ENCODE data around the gene CSAD.

CSAD gene

DNA sequence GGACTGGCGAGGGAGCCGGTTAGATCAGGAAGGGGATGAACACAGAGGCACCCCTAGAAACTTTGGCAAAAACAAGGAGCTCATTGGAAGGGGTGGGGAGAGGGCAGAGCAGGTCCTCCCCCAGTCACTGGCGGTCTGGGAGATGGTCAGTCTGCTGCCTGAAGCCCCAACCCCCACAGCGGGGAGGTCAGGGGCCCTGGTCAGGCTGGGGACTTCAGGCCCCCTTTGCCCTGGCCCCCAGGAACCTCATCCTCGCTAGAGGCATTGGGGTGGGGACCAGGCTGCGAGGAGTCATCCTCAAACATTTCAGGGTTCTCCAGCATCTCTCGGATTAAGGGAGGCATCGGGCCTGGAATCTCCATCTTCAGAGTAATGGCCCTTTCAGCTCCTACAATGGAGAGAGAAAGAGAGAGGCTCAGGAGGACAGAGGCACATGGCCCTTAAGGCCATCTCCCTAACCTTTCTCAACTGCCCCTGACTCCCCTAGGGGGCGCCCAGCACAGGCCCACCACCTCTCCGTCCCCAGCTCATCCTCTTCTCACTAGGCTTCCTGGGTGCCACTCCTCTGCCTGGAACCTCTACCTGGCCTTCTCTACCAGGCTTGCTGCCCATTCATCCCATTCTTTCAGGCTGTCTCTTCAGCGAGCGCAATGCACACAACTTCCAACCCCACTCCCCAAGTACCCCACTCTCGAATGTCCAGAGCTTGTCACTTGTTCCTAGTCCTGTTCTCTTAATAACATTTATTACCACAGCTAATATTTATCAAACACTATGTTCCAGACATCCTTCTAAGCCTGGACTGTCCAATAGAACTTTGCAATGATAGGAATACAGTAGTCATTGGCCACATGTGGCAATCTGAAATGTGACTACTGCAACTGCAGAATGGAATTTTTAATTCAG, 31.0 kb upstream of the CSAD start:
- peaks cover 59% of the 10 kb centered on the region for H3K79me2 ChIP-seq (ENCODE audit: low read length)
- no peak overlapping the region for H3K4me3 ChIP-seq (ENCODE audit: low read length)
- 0 out of 2 replicates have a peak, but pooled peaks cover 2% of the 10 kb centered on the region for H3K36me3 ChIP-seq (replicated peaks; ENCODE audit: insufficient read depth, low read length)
- DNase-seq: no peak
- H3K27me3 ChIP-seq (replicated peaks; ENCODE audit: insufficient read depth, low read length): no peaks in the 10 kb centered on the region
- no peak overlapping the region for H3K9ac ChIP-seq (ENCODE audit: low read length)
- peaks cover 31% of the 10 kb centered on the region for H3K4me1 ChIP-seq (ENCODE audit: low read length)
- TF ChIP-seq EZH2phosphoT487 (IDR thresholded peaks at IDR 0.05; ENCODE audit: low read length) (no peak), EZH2 (optimal IDR thresholded peaks at IDR 0.05; ENCODE audit: low read depth, low read length) (no peak)
- TF ChIP-seq, protein P1, sequence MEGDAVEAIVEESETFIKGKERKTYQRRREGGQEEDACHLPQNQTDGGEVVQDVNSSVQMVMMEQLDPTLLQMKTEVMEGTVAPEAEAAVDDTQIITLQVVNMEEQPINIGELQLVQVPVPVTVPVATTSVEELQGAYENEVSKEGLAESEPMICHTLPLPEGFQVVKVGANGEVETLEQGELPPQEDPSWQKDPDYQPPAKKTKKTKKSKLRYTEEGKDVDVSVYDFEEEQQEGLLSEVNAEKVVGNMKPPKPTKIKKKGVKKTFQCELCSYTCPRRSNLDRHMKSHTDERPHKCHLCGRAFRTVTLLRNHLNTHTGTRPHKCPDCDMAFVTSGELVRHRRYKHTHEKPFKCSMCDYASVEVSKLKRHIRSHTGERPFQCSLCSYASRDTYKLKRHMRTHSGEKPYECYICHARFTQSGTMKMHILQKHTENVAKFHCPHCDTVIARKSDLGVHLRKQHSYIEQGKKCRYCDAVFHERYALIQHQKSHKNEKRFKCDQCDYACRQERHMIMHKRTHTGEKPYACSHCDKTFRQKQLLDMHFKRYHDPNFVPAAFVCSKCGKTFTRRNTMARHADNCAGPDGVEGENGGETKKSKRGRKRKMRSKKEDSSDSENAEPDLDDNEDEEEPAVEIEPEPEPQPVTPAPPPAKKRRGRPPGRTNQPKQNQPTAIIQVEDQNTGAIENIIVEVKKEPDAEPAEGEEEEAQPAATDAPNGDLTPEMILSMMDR (IDR thresholded peaks at IDR 0.05; ENCODE audit: low read length): peak; percentile 41
- H3K9me3 ChIP-seq (replicated peaks; ENCODE audit: insufficient read depth, low read length): no peaks in the 10 kb centered on the region
- H3K9me2 ChIP-seq (replicated peaks; ENCODE audit: insufficient read depth, low read length): no peaks in the 10 kb centered on the region
- H3K27ac ChIP-seq (ENCODE audit: low read length): no peak overlapping the region
- no peak overlapping the region for H2AFZ ChIP-seq (ENCODE audit: low read length)
- H3K4me2 ChIP-seq (ENCODE audit: low read depth, low read length): no peak overlapping the region
- H4K20me1 ChIP-seq (ENCODE audit: insufficient read depth, low read length): no peaks in the 10 kb centered on the region
- peaks cover 50% of the 10 kb centered on the region for H3F3A ChIP-seq (ENCODE audit: insufficient read depth, low read length)

DNA sequence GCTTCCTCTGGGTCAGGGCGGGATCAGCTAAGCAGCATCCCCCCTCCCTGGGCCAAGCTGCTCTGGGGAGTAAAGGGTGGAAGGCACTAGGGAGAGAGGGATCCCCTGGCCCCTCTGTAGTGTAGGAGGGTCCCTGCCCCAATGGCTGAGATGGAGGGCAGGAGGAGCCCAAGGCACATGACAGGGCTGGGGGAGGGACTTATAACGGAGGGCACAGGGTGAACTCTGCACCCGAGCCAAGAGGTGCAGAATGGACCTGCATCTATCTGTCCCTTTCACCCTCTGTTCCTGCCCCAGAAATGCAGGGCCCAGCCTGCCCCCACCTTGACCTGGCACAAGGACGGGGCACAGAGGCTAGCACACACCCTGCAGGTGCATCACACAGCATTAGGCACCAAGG, 30.1 kb upstream of the CSAD start:
- Histone ChIP-seq H2AFZ (ENCODE audit: low read length) (no peak overlapping the region), H3K4me2 (ENCODE audit: low read depth, low read length) (no peak overlapping the region), H3K9me2 (replicated peaks; ENCODE audit: insufficient read depth, low read length) (no peaks in the 10 kb centered on the region), H3K27me3 (replicated peaks; ENCODE audit: insufficient read depth, low read length) (no peaks in the 10 kb centered on the region), H3K79me2 (ENCODE audit: low read length) (peaks cover 62% of the 10 kb centered on the region), H4K20me1 (ENCODE audit: insufficient read depth, low read length) (no peaks in the 10 kb centered on the region), H3K27ac (ENCODE audit: low read length) (no peak overlapping the region), H3K4me3 (ENCODE audit: low read length) (no peak overlapping the region), H3K36me3 (replicated peaks; ENCODE audit: insufficient read depth, low read length) (0 out of 2 replicates have a peak, but pooled peaks cover 7% of the 10 kb centered on the region), H3K9me3 (replicated peaks; ENCODE audit: insufficient read depth, low read length) (no peaks in the 10 kb centered on the region), H3K4me1 (ENCODE audit: low read length) (peaks cover 31% of the 10 kb centered on the region), H3K9ac (ENCODE audit: low read length) (no peak overlapping the region), H3F3A (ENCODE audit: insufficient read depth, low read length) (peaks cover 59% of the 10 kb centered on the region)
- DNase-seq: no peak
- TF ChIP-seq EZH2phosphoT487 (IDR thresholded peaks at IDR 0.05; ENCODE audit: low read length) (no peak), EZH2 (optimal IDR thresholded peaks at IDR 0.05; ENCODE audit: low read depth, low read length) (no peak)
- TF ChIP-seq, protein P1 (IDR thresholded peaks at IDR 0.05; ENCODE audit: low read length): no peak

DNA sequence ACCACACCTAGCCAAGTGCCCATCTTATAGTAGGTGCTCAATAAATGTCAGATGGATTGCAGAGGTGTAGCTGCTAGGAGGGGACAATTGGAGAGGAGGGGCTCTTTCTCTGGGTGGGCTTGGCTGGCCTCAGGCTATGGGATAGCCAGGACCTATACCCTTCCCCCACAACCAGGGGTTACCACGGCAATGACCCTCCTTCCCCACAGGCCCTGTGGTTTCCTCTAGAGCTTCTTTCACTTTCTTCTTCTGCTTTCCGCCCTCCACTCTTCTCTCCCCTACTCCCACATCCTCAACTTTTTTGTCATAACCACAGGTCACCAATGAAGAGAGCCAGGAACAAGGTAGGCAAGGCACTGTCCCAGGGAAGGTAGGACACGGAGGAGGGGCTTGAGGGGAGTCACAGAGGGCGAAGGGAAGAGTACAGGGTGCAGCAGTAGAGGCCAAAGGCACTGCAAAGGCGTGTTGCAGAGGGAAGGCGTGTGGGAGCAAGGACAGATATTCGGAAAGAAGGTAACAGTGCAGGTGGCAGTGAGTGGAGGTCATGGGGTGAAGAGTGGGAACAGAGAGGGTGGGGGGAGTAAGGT, 28.2 kb upstream of the CSAD start:
- Histone ChIP-seq H3K9me2 (replicated peaks; ENCODE audit: insufficient read depth, low read length) (no peaks in the 10 kb centered on the region), H3K27ac (ENCODE audit: low read length) (peak overlapping the region; percentile 87), H3K27me3 (replicated peaks; ENCODE audit: insufficient read depth, low read length) (no peaks in the 10 kb centered on the region), H3F3A (ENCODE audit: insufficient read depth, low read length) (peaks cover 76% of the 10 kb centered on the region), H3K36me3 (replicated peaks; ENCODE audit: insufficient read depth, low read length) (peaks cover 12% of the 10 kb centered on the region; the same call in 1 of the 2 replicates), H3K4me1 (ENCODE audit: low read length) (peaks cover 31% of the 10 kb centered on the region), H3K79me2 (ENCODE audit: low read length) (peaks cover 75% of the 10 kb centered on the region), H3K9me3 (replicated peaks; ENCODE audit: insufficient read depth, low read length) (no peaks in the 10 kb centered on the region), H3K9ac (ENCODE audit: low read length) (peak overlapping the region; percentile 56), H2AFZ (ENCODE audit: low read length) (0 out of 2 replicates have a peak overlapping the region, but pooled peaks have one; percentile 12), H4K20me1 (ENCODE audit: insufficient read depth, low read length) (no peaks in the 10 kb centered on the region), H3K4me3 (ENCODE audit: low read length) (peak overlapping the region; percentile 83), H3K4me2 (ENCODE audit: low read depth, low read length) (peak overlapping the region; percentile 98)
- peak; percentile 64 for DNase-seq
- TF ChIP-seq EZH2phosphoT487 (IDR thresholded peaks at IDR 0.05; ENCODE audit: low read length): no peak
- no peak for TF ChIP-seq EZH2 (optimal IDR thresholded peaks at IDR 0.05; ENCODE audit: low read depth, low read length)
- TF ChIP-seq, protein P1 (IDR thresholded peaks at IDR 0.05; ENCODE audit: low read length): no peak

Measured in MM.1S (cell line).